Astrocyte (in vitro differentiated cells and primary cell): ENCODE data around the gene CDK14. TPM values are rescaled to one million over a fixed set of nuclear protein-coding genes. Genes with fewer than 3 reads are reported as not detected.

Experiments used
- DNase-seq: peaks from one replicate; pipeline ENCODE4 v3.0.0-alpha.2; 2010; ENCODE audit warnings: low read depth
- FAIRE-seq: peaks from 2 replicates; lab custom pipeline; 2011; peaks lifted over from hg19 to GRCh38; lab: Jason Lieb, UNC
- H2AFZ ChIP-seq: 2 replicates; pipeline ENCODE4 v1.6.0; 2012; ENCODE audit warnings: low read depth, low read length, inconsistent platforms
- H3K27ac ChIP-seq: 2 replicates; pipeline ENCODE4 v1.5.1; 2011; ENCODE audit warnings: low read depth, low read length, inconsistent platforms
- H3K27me3 ChIP-seq: 2 replicates; pipeline ENCODE4 v1.6.0; 2011; ENCODE audit warnings: low read length, inconsistent platforms; ENCODE audit not compliant: insufficient read depth
- H3K36me3 ChIP-seq: 2 replicates; pipeline ENCODE4 v1.5.1; 2011; ENCODE audit warnings: low read length, inconsistent platforms; ENCODE audit not compliant: insufficient read depth
- H3K4me1 ChIP-seq: 2 replicates; pipeline ENCODE4 v1.5.1; 2011; ENCODE audit warnings: low read length, inconsistent platforms; ENCODE audit not compliant: insufficient read depth
- H3K4me2 ChIP-seq: 2 replicates; pipeline ENCODE4 v1.6.0; 2012; ENCODE audit warnings: low read length, inconsistent platforms
- H3K4me3 ChIP-seq: 2 replicates; pipeline ENCODE4 v1.5.1; 2011; ENCODE audit warnings: low read depth, mild to moderate bottlenecking, low read length, inconsistent platforms; ENCODE audit not compliant: insufficient read depth
- H3K79me2 ChIP-seq: 2 replicates; pipeline ENCODE4 v1.6.0; 2012; ENCODE audit warnings: mild to moderate bottlenecking, low read length, inconsistent platforms; ENCODE audit not compliant: insufficient read depth
- H3K9ac ChIP-seq: 2 replicates; pipeline ENCODE4 v1.6.0; 2012; ENCODE audit warnings: mild to moderate bottlenecking, low read length, inconsistent platforms
- H3K9me3 ChIP-seq: 2 replicates; pipeline ENCODE4 v1.5.1; 2012; ENCODE audit warnings: low read depth, mild to moderate bottlenecking, low read length, inconsistent platforms; ENCODE audit not compliant: insufficient read depth
- H4K20me1 ChIP-seq: 2 replicates; pipeline ENCODE4 v1.6.0; 2012; ENCODE audit warnings: low read length, inconsistent platforms; ENCODE audit not compliant: insufficient read depth
- H3K27ac Mint-ChIP-seq: one replicate; pipeline ENCODE4 v1.8.0; 2021; ENCODE audit warnings: mild to moderate bottlenecking, mixed read lengths; ENCODE audit not compliant: unreplicated experiment
- H3K27me3 Mint-ChIP-seq: one replicate; pipeline ENCODE4 v1.8.0; 2021; ENCODE audit warnings: low read depth, mixed read lengths; ENCODE audit not compliant: unreplicated experiment
- H3K36me3 Mint-ChIP-seq: one replicate; pipeline ENCODE4 v1.8.0; 2021; ENCODE audit warnings: low read depth, mixed read lengths; ENCODE audit not compliant: unreplicated experiment
- H3K4me1 Mint-ChIP-seq: one replicate; pipeline ENCODE4 v1.8.0; 2021; ENCODE audit warnings: low read depth, mixed read lengths; ENCODE audit not compliant: unreplicated experiment
- H3K4me3 Mint-ChIP-seq: one replicate; pipeline ENCODE4 v1.8.0; 2021; ENCODE audit warnings: mild to moderate bottlenecking, moderate library complexity, mixed read lengths; ENCODE audit not compliant: unreplicated experiment
- H3K9me3 Mint-ChIP-seq: one replicate; pipeline ENCODE4 v1.8.0; 2021; ENCODE audit warnings: mild to moderate bottlenecking, mixed read lengths; ENCODE audit not compliant: unreplicated experiment
- EZH2 ChIP-seq: IDR thresholded peaks from 2 replicates; pipeline ENCODE4 v1.6.1; 2012; ENCODE audit warnings: mild to moderate bottlenecking, low read length, inconsistent platforms; ENCODE audit not compliant: insufficient read depth
- total RNA-seq: library from RNA; stranded (reverse); gene quantifications from 2 replicates; pipeline ENCODE4 v1.2.1, GENCODE V29; 2021
- TF ChIP-seq, protein P1 (sequence below): IDR thresholded peaks from 2 replicates; pipeline ENCODE4 v1.5.1; 2011; ENCODE audit warnings: low read depth, mild to moderate bottlenecking, inconsistent platforms, low read length, moderate library complexity; ENCODE audit not compliant: insufficient read depth

Gene CDK14
- total RNA-seq, 1 donor from 2014 or later = 30.2 TPM

DNA sequence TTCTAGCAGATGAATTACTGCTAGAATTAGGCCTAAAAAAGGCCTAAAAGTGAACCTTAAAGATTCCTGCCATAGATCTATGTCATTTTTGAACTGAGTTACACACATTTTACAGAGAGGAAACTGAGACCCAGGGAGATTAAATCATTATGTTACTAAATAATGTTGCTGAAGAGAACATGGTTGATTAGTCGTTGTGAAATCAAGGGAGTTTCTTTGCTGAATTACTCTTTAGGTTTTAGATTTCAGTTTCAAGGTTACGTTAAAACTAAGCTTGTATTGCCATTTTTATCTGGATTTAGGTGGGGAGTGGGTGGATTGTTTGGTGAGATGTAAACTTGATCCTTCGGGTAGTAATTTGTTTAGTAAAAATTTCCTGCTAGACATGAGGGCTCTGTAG, 21.3 kb downstream of the CDK14 start:
- no peak overlapping the region for H3K9ac ChIP-seq
- no peaks in the 10 kb centered on the region for H3K36me3 ChIP-seq
- H3K4me1 ChIP-seq = no peaks in the 10 kb centered on the region
- no peak overlapping the region for H3K4me2 ChIP-seq
- H3K27ac ChIP-seq = no peak overlapping the region
- H3K9me3 ChIP-seq = no peaks in the 10 kb centered on the region
- no peak overlapping the region for H3K27ac Mint-ChIP-seq
- no peak overlapping the region for H3K4me3 ChIP-seq
- no peak overlapping the region for H3K4me3 Mint-ChIP-seq
- peaks cover 9% of the 10 kb centered on the region for H3K4me1 Mint-ChIP-seq
- H4K20me1 ChIP-seq = peaks cover 17% of the 10 kb centered on the region
- no peaks in the 10 kb centered on the region for H3K27me3 Mint-ChIP-seq
- no peaks in the 10 kb centered on the region for H3K27me3 ChIP-seq
- H3K9me3 Mint-ChIP-seq = no peaks in the 10 kb centered on the region
- peaks cover 2% of the 10 kb centered on the region for H3K36me3 Mint-ChIP-seq
- TF ChIP-seq, protein P1, sequence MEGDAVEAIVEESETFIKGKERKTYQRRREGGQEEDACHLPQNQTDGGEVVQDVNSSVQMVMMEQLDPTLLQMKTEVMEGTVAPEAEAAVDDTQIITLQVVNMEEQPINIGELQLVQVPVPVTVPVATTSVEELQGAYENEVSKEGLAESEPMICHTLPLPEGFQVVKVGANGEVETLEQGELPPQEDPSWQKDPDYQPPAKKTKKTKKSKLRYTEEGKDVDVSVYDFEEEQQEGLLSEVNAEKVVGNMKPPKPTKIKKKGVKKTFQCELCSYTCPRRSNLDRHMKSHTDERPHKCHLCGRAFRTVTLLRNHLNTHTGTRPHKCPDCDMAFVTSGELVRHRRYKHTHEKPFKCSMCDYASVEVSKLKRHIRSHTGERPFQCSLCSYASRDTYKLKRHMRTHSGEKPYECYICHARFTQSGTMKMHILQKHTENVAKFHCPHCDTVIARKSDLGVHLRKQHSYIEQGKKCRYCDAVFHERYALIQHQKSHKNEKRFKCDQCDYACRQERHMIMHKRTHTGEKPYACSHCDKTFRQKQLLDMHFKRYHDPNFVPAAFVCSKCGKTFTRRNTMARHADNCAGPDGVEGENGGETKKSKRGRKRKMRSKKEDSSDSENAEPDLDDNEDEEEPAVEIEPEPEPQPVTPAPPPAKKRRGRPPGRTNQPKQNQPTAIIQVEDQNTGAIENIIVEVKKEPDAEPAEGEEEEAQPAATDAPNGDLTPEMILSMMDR = no peak
- TF ChIP-seq EZH2 = no peak
- DNase-seq (no peak), FAIRE-seq (no peak)
- peaks cover 86% of the 10 kb centered on the region for H3K79me2 ChIP-seq
- no peak overlapping the region for H2AFZ ChIP-seq

DNA sequence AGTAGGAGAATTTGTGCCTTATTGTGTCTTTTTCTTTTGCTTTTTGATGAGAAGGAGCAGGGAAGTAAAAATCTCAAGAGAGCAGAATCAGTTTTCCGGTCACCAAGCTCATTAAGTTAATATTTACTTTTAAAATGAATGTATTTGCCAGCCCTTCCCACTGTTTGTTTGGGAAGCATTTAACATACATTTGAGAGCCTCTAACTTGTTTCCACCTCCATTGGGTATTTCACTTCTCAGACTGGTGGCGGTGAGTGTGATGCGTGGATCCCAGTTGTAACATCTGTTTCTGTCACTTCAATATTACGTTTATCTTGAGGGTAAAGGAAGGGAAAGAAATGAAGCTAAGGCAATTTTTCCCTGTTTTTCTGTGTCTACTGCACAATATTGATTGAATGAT, 22.8 kb downstream of the CDK14 start:
- Histone ChIP-seq H4K20me1 (peaks cover 17% of the 10 kb centered on the region), H3K27me3 (no peaks in the 10 kb centered on the region), H2AFZ (no peak overlapping the region), H3K27ac (no peak overlapping the region), H3K79me2 (peaks cover 87% of the 10 kb centered on the region), H3K4me1 (peaks cover 8% of the 10 kb centered on the region), H3K9me3 (no peaks in the 10 kb centered on the region), H3K36me3 (no peaks in the 10 kb centered on the region), H3K4me3 (no peak overlapping the region), H3K4me2 (no peak overlapping the region), H3K9ac (no peak overlapping the region)
- Mint-ChIP-seq H3K27ac (no peak overlapping the region), H3K4me1 (peaks cover 22% of the 10 kb centered on the region), H3K4me3 (no peak overlapping the region), H3K27me3 (no peaks in the 10 kb centered on the region), H3K9me3 (no peaks in the 10 kb centered on the region), H3K36me3 (peaks cover 2% of the 10 kb centered on the region)
- TF ChIP-seq EZH2 = no peak
- TF ChIP-seq, protein P1 = no peak
- FAIRE-seq = no peak
- DNase-seq = no peak

DNA sequence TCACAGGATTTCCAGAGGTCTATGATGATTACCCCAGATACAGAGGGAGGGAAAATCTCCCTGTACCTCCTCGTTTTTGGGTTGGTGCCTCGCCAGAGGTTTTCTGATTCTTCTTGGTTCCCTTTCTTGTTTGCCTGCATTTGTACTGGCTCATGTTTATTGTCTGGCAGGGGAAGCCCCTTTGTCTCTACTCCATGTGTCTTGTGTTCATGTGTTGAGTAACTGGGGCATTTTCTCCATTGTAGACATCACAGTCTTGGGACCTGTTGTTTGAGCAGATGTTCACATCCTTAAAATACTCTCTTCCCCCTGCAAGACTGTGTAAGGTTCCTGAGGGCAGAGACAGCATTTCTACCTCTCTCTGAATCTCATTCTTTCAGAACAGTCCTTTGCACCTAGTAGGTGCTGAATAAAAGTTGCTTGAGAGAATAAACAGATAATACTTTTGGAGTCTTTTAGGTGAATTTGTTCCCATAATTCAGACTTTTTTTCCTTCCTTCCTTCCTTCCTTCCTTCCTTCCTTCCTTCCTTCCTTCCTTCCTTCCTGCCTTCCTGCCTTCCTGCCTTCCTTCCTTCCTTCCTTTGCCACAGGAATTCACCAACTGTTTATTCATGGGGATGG, 25.1 kb downstream of the CDK14 start:
- Mint-ChIP-seq H3K4me1 (peaks cover 36% of the 10 kb centered on the region), H3K9me3 (no peaks in the 10 kb centered on the region), H3K4me3 (no peak overlapping the region), H3K27ac (no peak overlapping the region), H3K27me3 (no peaks in the 10 kb centered on the region), H3K36me3 (peaks cover 2% of the 10 kb centered on the region)
- H3K9ac ChIP-seq = no peak overlapping the region
- no peaks in the 10 kb centered on the region for H3K27me3 ChIP-seq
- H3K79me2 ChIP-seq = peaks cover 92% of the 10 kb centered on the region
- no peak overlapping the region for H3K4me2 ChIP-seq
- H4K20me1 ChIP-seq = peaks cover 17% of the 10 kb centered on the region
- no peak overlapping the region for H3K4me3 ChIP-seq
- no peak overlapping the region for H2AFZ ChIP-seq
- H3K36me3 ChIP-seq = no peaks in the 10 kb centered on the region
- H3K9me3 ChIP-seq = no peaks in the 10 kb centered on the region
- FAIRE-seq (no peak), DNase-seq (no peak)
- peaks cover 31% of the 10 kb centered on the region for H3K4me1 ChIP-seq
- no peak overlapping the region for H3K27ac ChIP-seq
- TF ChIP-seq, protein P1 = no peak
- TF ChIP-seq EZH2 = no peak
